Fibroblast of peridontal ligament (primary cell): ENCODE measurements around the gene NACC2.
"Not testable (repeated sequence)": the region's sequence is repeated elsewhere in the genome, so short reads cannot be mapped to it uniquely, and the experiment has no call there.

Experiments
- DNase-seq: peaks from one replicate; pipeline ENCODE4 v3.0.0-alpha.2; 2010; ENCODE audit errors: extremely low read depth

Gene NACC2

GRCh38 chr9:136110082-136111061 is 15.3 kb upstream of the NACC2 start:
- no peak for DNase-seq

- DNase-seq, result peak; percentile 82
Observed at GRCh38 chr9:136109351-136110081, 14.4 kb upstream of the NACC2 start.

- no peak for DNase-seq
Observed at GRCh38 chr9:136108648-136109266, 13.7 kb upstream of the NACC2 start.

- no peak for DNase-seq
Observed at GRCh38 chr9:136107953-136108647, 13.0 kb upstream of the NACC2 start.

- no peak for DNase-seq
Observed at GRCh38 chr9:136107155-136107952, 12.3 kb upstream of the NACC2 start.

- no peak for DNase-seq
Observed at GRCh38 chr9:136105398-136106135, 10.5 kb upstream of the NACC2 start.

- DNase-seq, result no peak
Observed at GRCh38 chr9:136104916-136105315, 9.8 kb upstream of the NACC2 start.

GRCh38 chr9:136104488-136104800 is 9.4 kb upstream of the NACC2 start:
- no peak for DNase-seq

GRCh38 chr9:136103651-136104487 is 8.8 kb upstream of the NACC2 start:
- no peak for DNase-seq

- DNase-seq, result not testable (repeated sequence)
Observed at GRCh38 chr9:136101615-136102074, 6.6 kb upstream of the NACC2 start.

GRCh38 chr9:136100700-136101614 is 5.9 kb upstream of the NACC2 start:
- no peak for DNase-seq

- DNase-seq, result no peak
Observed at GRCh38 chr9:136099542-136099941, 4.5 kb upstream of the NACC2 start.

GRCh38 chr9:136098844-136099243 is 3.8 kb upstream of the NACC2 start:
- DNase-seq, result no peak

- no peak for DNase-seq
Observed at GRCh38 chr9:136098210-136098609, 3.1 kb upstream of the NACC2 start.

- DNase-seq, result no peak
Observed at GRCh38 chr9:136096505-136097001, 1.5 kb upstream of the NACC2 start.

- DNase-seq, result peak; percentile 39
Observed at GRCh38 chr9:136093995-136094881, 851 bp downstream of the NACC2 start.
